OCI-LY7 (cell line): ENCODE measurements around the gene ZFAND2B.

Experiments
- CTCF ChIP-seq: fragments of 200-600 bp; sonication (generic); conservative IDR thresholded peaks from 2 replicates; pipeline ENCODE4 v1.5.1; 2014; ENCODE audit warnings: mild to moderate bottlenecking, antibody characterized with exemption, low read length, moderate library complexity, mixed read lengths
- EZH2phosphoT487 ChIP-seq: fragments of 200-600 bp; sonication (generic); IDR thresholded peaks from 2 replicates; pipeline ENCODE4 v1.6.1; 2018; ENCODE audit warnings: low read depth, borderline replicate concordance, mild to moderate bottlenecking, mixed run types, antibody characterized with exemption, low read length, moderate library complexity, mixed read lengths

- TF ChIP-seq CTCF (no peak), EZH2phosphoT487 (no peak)
Measured at GRCh38 chr2:219245148-219245898, 38.7 kb downstream of the ZFAND2B start, which contains the start of the genes GLB1L and STK16.
